Smooth muscle cell (in vitro differentiated cells): ENCODE data around the gene SMYD3. TPM values are rescaled to one million over a fixed set of nuclear protein-coding genes. Genes with fewer than 3 reads are reported as not detected.
A peak's percentile ranks its signal among the peaks of the same experiment; 100 is the strongest.
"Not testable (repeated sequence)": the region's sequence is repeated elsewhere in the genome, so short reads cannot be mapped to it uniquely, and the experiment has no call there.

Experiments
- DNase-seq: peaks from one replicate; lab custom pipeline; 2025; ENCODE audit not compliant: unreplicated experiment; lab: John Stamatoyannopoulos, UW
- H2AFZ ChIP-seq: fragments of 200-600 bp; sonication (generic); 2 replicates; pipeline ENCODE4 v1.6.0; 2016; ENCODE audit warnings: antibody characterized with exemption, low read depth, mild to moderate bottlenecking
- H3F3A ChIP-seq: fragments of 200-600 bp; sonication (generic); 2 replicates; pipeline ENCODE4 v1.6.0; 2017; ENCODE audit warnings: antibody characterized with exemption, low read depth
- H3K27ac ChIP-seq: fragments of 200-600 bp; sonication (generic); 2 replicates; pipeline ENCODE4 v1.5.1; 2016; ENCODE audit warnings: low read depth, mild to moderate bottlenecking
- H3K27me3 ChIP-seq: fragments of 200-600 bp; sonication (generic); 2 replicates; pipeline ENCODE4 v1.6.1; 2016; ENCODE audit warnings: low read depth, mild to moderate bottlenecking
- H3K36me3 ChIP-seq: fragments of 200-600 bp; sonication (generic); 2 replicates; pipeline ENCODE4 v1.5.1; 2016; ENCODE audit warnings: low read depth
- H3K4me1 ChIP-seq: fragments of 200-600 bp; sonication (generic); 2 replicates; pipeline ENCODE4 v1.5.1; 2016; ENCODE audit warnings: low read depth
- H3K4me2 ChIP-seq: fragments of 200-600 bp; sonication (generic); 2 replicates; pipeline ENCODE4 v1.6.0; 2016; ENCODE audit warnings: mild to moderate bottlenecking
- H3K4me3 ChIP-seq: fragments of 200-600 bp; sonication (generic); 2 replicates; pipeline ENCODE4 v1.5.1; 2016; ENCODE audit warnings: mild to moderate bottlenecking
- H3K79me2 ChIP-seq: fragments of 200-600 bp; sonication (generic); 2 replicates; pipeline ENCODE4 v1.6.0; 2016; ENCODE audit warnings: low read depth, mild to moderate bottlenecking
- H3K9ac ChIP-seq: fragments of 200-600 bp; sonication (generic); 2 replicates; pipeline ENCODE4 v1.6.0; 2016; ENCODE audit warnings: low read depth
- H3K9me3 ChIP-seq: fragments of 200-600 bp; sonication (generic); replicated peaks from 2 replicates; pipeline ENCODE4 v1.5.1; 2016; ENCODE audit warnings: low read depth
- H4K20me1 ChIP-seq: fragments of 200-600 bp; sonication (generic); 2 replicates; pipeline ENCODE4 v1.6.0; 2016; ENCODE audit warnings: low read depth
- CTCF ChIP-seq: fragments of 200-600 bp; sonication (generic); IDR thresholded peaks from 2 replicates; pipeline ENCODE4 v1.5.1; 2017; ENCODE audit warnings: borderline replicate concordance, mild to moderate bottlenecking, antibody characterized with exemption; ENCODE audit not compliant: insufficient read depth, poor library complexity, severe bottlenecking
- WGBS: methylation state at CpG from one replicate; pipeline ENCODE4 v1.1.7; 2016; ENCODE audit warnings: low lambda C conversion rate; 5-methylcytosine and 5-hydroxymethylcytosine counted together
- polyA plus RNA-seq: library from polyadenylated mRNA; unstranded; fragments of >200 nt; fragmentation: Nextera tagmentation; extraction: Ambion mirVana; gene quantifications from 2 replicates; pipeline ENCODE4 v1.2.1, GENCODE V29; 2016
- total RNA-seq: library from RNA; depleted of rRNA; stranded (reverse); fragments of >200 nt; gene quantifications from 2 replicates; pipeline ENCODE4 v1.2.3, GENCODE V29; 2014

The SMYD3 gene
- total and polyA plus RNA-seq, 2 experiments from 2014 or later, result 162 to 301 TPM

- H3K27ac ChIP-seq, result peak overlapping the region; percentile 8
- no peaks in the 10 kb centered on the region for H3K4me1 ChIP-seq
- WGBS, result 90% methylated on average over 4 of the region's 4 CpGs
These were observed 177.2 kb downstream of the SMYD3 start for GRCh38 chr1:246329900-246330299.

GRCh38 chr1:246329292-246329691 lies 177.8 kb downstream of the SMYD3 start:
- not testable (repeated sequence) for H3K9me3 ChIP-seq, H3K4me2 ChIP-seq, H3K4me3 ChIP-seq, H3F3A ChIP-seq, H3K4me1 ChIP-seq, H3K27ac ChIP-seq, H3K79me2 ChIP-seq, H3K27me3 ChIP-seq, H2AFZ ChIP-seq, H3K9ac ChIP-seq, DNase-seq
- H4K20me1 ChIP-seq, result peaks cover 39% of the 10 kb centered on the region
- H3K36me3 ChIP-seq, result peaks cover 13% of the 10 kb centered on the region
- WGBS, result 90% methylated on average over 1 of the region's 1 CpG

More at GRCh38 chr1:246329900-246330299, 177.2 kb downstream of the SMYD3 start:
- Histone ChIP-seq H3F3A (peaks cover 5% of the 10 kb centered on the region), H3K27me3 (no peaks in the 10 kb centered on the region), H3K36me3 (peaks cover 13% of the 10 kb centered on the region), H4K20me1 (peaks cover 42% of the 10 kb centered on the region), H3K9ac (no peak overlapping the region), H2AFZ (no peak overlapping the region), H3K79me2 (no peaks in the 10 kb centered on the region), H3K9me3 (no peaks in the 10 kb centered on the region), H3K4me2 (no peak overlapping the region), H3K4me3 (no peak overlapping the region)
- DNase-seq, result no peak
- TF ChIP-seq CTCF, result no peak

GRCh38 chr1:246324711-246325110 lies 182.4 kb downstream of the SMYD3 start:
- H2AFZ ChIP-seq, result no peak overlapping the region
- no peaks in the 10 kb centered on the region for H3K79me2 ChIP-seq
- WGBS, result 15% methylated on average over 3 of the region's 12 CpGs
- no peaks in the 10 kb centered on the region for H3K27me3 ChIP-seq
- peaks cover 13% of the 10 kb centered on the region for H3K36me3 ChIP-seq
- no peak for TF ChIP-seq CTCF
- peaks cover 6% of the 10 kb centered on the region for H4K20me1 ChIP-seq
- H3K4me2 ChIP-seq, result peak overlapping the region; percentile 73
- DNase-seq, result no peak
- H3K4me1 ChIP-seq, result peaks cover 3% of the 10 kb centered on the region
- peak overlapping the region; percentile 44 for H3K27ac ChIP-seq
- H3K4me3 ChIP-seq, result no peak overlapping the region
- H3K9ac ChIP-seq, result no peak overlapping the region
- H3K9me3 ChIP-seq, result no peaks in the 10 kb centered on the region
- H3F3A ChIP-seq, result no peaks in the 10 kb centered on the region

- not testable (repeated sequence) for H3K79me2 ChIP-seq, DNase-seq, H3K4me3 ChIP-seq, H3K4me1 ChIP-seq, H3K9me3 ChIP-seq, H3F3A ChIP-seq, H3K27ac ChIP-seq, H3K9ac ChIP-seq, H3K4me2 ChIP-seq, H3K27me3 ChIP-seq, H2AFZ ChIP-seq
- WGBS, result 91% methylated on average over 17 of the region's 17 CpGs
- H4K20me1 ChIP-seq, result peaks cover 12% of the 10 kb centered on the region
- H3K36me3 ChIP-seq, result peaks cover 13% of the 10 kb centered on the region
These were observed 183.0 kb downstream of the SMYD3 start for GRCh38 chr1:246324033-246324432.

GRCh38 chr1:246320286-246320685 lies 186.8 kb downstream of the SMYD3 start:
- Histone ChIP-seq H2AFZ (no peak overlapping the region), H3K4me1 (peaks cover 3% of the 10 kb centered on the region), H3K36me3 (no peaks in the 10 kb centered on the region), H3K27me3 (no peaks in the 10 kb centered on the region), H3K9me3 (no peaks in the 10 kb centered on the region), H3F3A (no peaks in the 10 kb centered on the region), H3K4me2 (no peak overlapping the region), H4K20me1 (peaks cover 14% of the 10 kb centered on the region), H3K4me3 (no peak overlapping the region), H3K9ac (no peak overlapping the region), H3K27ac (no peak overlapping the region), H3K79me2 (no peaks in the 10 kb centered on the region)
- DNase-seq, result no peak
- TF ChIP-seq CTCF, result no peak
- 93% methylated on average over 4 of the region's 4 CpGs for WGBS
